HepG2 (cell line): ENCODE measurements around the gene TRIM27. TPM values are rescaled to one million over a fixed set of nuclear protein-coding genes. Genes with fewer than 3 reads are reported as not detected.

Experiments used
- ATF1 ChIP-seq: IDR thresholded peaks from 2 replicates; pipeline ENCODE4 v1.6.1; 2016; ENCODE audit warnings: mild to moderate bottlenecking, control low read depth
- ATF6 ChIP-seq: sonication (generic); formaldehyde crosslinking; conservative IDR thresholded peaks from 2 replicates; pipeline ENCODE4 v1.4.0; 2020; ENCODE audit warnings: missing genetic modification reagents
- CBX5 ChIP-seq: sonication (generic); formaldehyde crosslinking; IDR thresholded peaks from 2 replicates; pipeline ENCODE4 v1.4.0; 2020; ENCODE audit warnings: missing genetic modification reagents, borderline replicate concordance
- FOXA1 ChIP-seq, 2 experiments: fragments of 450-650 bp in 1 of 2; sonication (generic) in 1 of 2; formaldehyde crosslinking in 1 of 2; IDR thresholded peaks; 2 replicates each; pipeline versions ENCODE4 v1.4.0 to v1.6.1; 2016 to 2020; ENCODE audit warnings: missing genetic modification reagents in 1 of 2
- FOXA3 ChIP-seq: IDR thresholded peaks from 2 replicates; pipeline ENCODE4 v1.6.1; 2016; ENCODE audit warnings: missing genetic modification reagents, missing compliant biosample characterization
- HMGXB3 ChIP-seq: sonication (generic); formaldehyde crosslinking; IDR thresholded peaks from 2 replicates; pipeline ENCODE4 v1.4.0; 2020; ENCODE audit warnings: missing genetic modification reagents, borderline replicate concordance
- JUNB ChIP-seq: sonication (generic); formaldehyde crosslinking; IDR thresholded peaks from 2 replicates; pipeline ENCODE4 v1.8.0; 2022; ENCODE audit warnings: missing genetic modification reagents, mild to moderate bottlenecking, borderline replicate concordance
- NFE2L2 ChIP-seq: fragments of 150-350 bp; IDR thresholded peaks from 2 replicates; pipeline ENCODE4 v1.6.1; 2014; ENCODE audit warnings: low read length
- RBM22 ChIP-seq: fragments of 200-400 bp; formaldehyde crosslinking; optimal IDR thresholded peaks from 2 replicates; pipeline ENCODE3; 2017; ENCODE audit warnings: mild to moderate bottlenecking, low read length, moderate library complexity
- SOX6 ChIP-seq, 2 experiments: fragments of 450-650 bp in 1 of 2; sonication (generic) in 1 of 2; formaldehyde crosslinking in 1 of 2; IDR thresholded peaks; 2 replicates each; pipeline versions ENCODE4 v1.4.0 to v1.6.1; 2017 to 2020; ENCODE audit warnings: antibody characterized with exemption in 1 of 2, mild to moderate bottlenecking in 1 of 2, missing genetic modification reagents in 1 of 2
- SUZ12 ChIP-seq: fragments of 150-350 bp; IDR thresholded peaks from 2 replicates; pipeline ENCODE4 v1.6.1; 2014; ENCODE audit warnings: low read depth, low read length
- TFAP4 ChIP-seq: sonication (generic); IDR thresholded peaks from 2 replicates; pipeline ENCODE4 v1.6.1; 2016; ENCODE audit warnings: low read depth, borderline replicate concordance
- THAP11 ChIP-seq: IDR thresholded peaks from 2 replicates; pipeline ENCODE4 v1.6.1; 2016; ENCODE audit warnings: missing biosample characterization, missing genetic modification reagents
- ZNF800 ChIP-seq: sonication (generic); formaldehyde crosslinking; IDR thresholded peaks from 2 replicates; pipeline ENCODE4 v1.4.0; 2020; ENCODE audit warnings: missing genetic modification reagents
- ZNF841 ChIP-seq: sonication (generic); formaldehyde crosslinking; IDR thresholded peaks from 2 replicates; pipeline ENCODE4 v1.8.1; 2023; ENCODE audit warnings: missing genetic modification reagents, borderline replicate concordance
- polyA plus RNA-seq, 8 experiments: library from polyadenylated mRNA; depleted of rRNA in 3 of 8; stranded (reverse) in 7 of 8; unstranded in 1 of 8; fragments of >200 nt; fragmentation: Illumina TruSeq in 4 of 8; extraction: Trizol in 4 of 8; gene quantifications; 2 replicates each; pipeline versions ENCODE4 v1.2.1 to v1.2.3, GENCODE V29; 2011 to 2016; ENCODE audit warnings: low read depth in 4 of 8, missing spikeins in 1 of 8, mixed read lengths in 1 of 8; ENCODE audit not compliant: insufficient read depth in 1 of 8
- total RNA-seq, 5 experiments: library from RNA; depleted of rRNA; stranded (reverse); fragments of >200 nt; fragmentation: Illumina TruSeq; extraction: Trizol; gene quantifications; 2 replicates each; pipeline ENCODE4 v1.2.3, GENCODE V29; 2016; ENCODE audit warnings: low read depth in 1 of 5

The TRIM27 gene
- total and polyA plus RNA-seq, 2 of the 13 experiments (the other 11 are each of a cell fraction or from before 2014, with no cell fraction given): 88.6 to 112 TPM

GRCh38 chr6:28880894-28881780, 42.6 kb downstream of the TRIM27 start (continued):
- TF ChIP-seq HMGXB3: peak; percentile 85
- TF ChIP-seq ATF6 (CRISPR knock-in tag): no peak
- TF ChIP-seq TFAP4: no peak
- TF ChIP-seq NFE2L2: no peak
- peak; percentile 93 for TF ChIP-seq RBM22
- no peak for TF ChIP-seq FOXA1 (IDR thresholded peaks at IDR 0.05)
- TF ChIP-seq FOXA1 (CRISPR knock-in tag; IDR thresholded peaks at IDR 0.05): peak; percentile 48
- no peak for TF ChIP-seq ATF1 (CRISPR knock-in tag)
- no peak; the same call in 1 of the 2 replicates for TF ChIP-seq ZNF800 (CRISPR knock-in tag)
- TF ChIP-seq THAP11 (CRISPR knock-in tag): peak; percentile 77
- no peak for TF ChIP-seq SOX6 (IDR thresholded peaks at IDR 0.05)
- TF ChIP-seq SOX6 (CRISPR knock-in tag; IDR thresholded peaks at IDR 0.05): peak; percentile 54; the same call in 1 of the 2 replicates
- TF ChIP-seq FOXA3: peak; percentile 75
- TF ChIP-seq JUNB: no peak
- TF ChIP-seq SUZ12: no peak
- TF ChIP-seq CBX5: peak; percentile 87; the same call in 1 of the 2 replicates
- TF ChIP-seq ZNF841: no peak
